ENCODE results near the gene PRSS21. TPM values are rescaled to one million over a fixed set of nuclear protein-coding genes. Genes with fewer than 3 reads are reported as not detected.

Gene PRSS21
- total RNA-seq, 2 experiments from 2014 or later = 11.3 to 12.5 TPM

- ChIA-PET CTCF (interaction anchor here (1.3 kb wide), 1 partner anchor 10 kb away, joined by 3 read pairs; no protein-coding TSS in a partner anchor), POLR2A (no interaction called here)
- Mint-ChIP-seq H3K9me3 (no peaks in the 10 kb centered on the region), H3K27ac (no peak overlapping the region), H3K4me3 (no peak overlapping the region), H3K36me3 (ENCODE audit: low read depth) (no peaks in the 10 kb centered on the region), H3K4me1 (ENCODE audit: low read depth) (no peaks in the 10 kb centered on the region), H3K27me3 (peaks cover 9% of the 10 kb centered on the region)
- intact Hi-C loops (cut with micrococcal nuclease) = no loop called here
- no peak for DNase-seq
- TF ChIP-seq, protein P1, sequence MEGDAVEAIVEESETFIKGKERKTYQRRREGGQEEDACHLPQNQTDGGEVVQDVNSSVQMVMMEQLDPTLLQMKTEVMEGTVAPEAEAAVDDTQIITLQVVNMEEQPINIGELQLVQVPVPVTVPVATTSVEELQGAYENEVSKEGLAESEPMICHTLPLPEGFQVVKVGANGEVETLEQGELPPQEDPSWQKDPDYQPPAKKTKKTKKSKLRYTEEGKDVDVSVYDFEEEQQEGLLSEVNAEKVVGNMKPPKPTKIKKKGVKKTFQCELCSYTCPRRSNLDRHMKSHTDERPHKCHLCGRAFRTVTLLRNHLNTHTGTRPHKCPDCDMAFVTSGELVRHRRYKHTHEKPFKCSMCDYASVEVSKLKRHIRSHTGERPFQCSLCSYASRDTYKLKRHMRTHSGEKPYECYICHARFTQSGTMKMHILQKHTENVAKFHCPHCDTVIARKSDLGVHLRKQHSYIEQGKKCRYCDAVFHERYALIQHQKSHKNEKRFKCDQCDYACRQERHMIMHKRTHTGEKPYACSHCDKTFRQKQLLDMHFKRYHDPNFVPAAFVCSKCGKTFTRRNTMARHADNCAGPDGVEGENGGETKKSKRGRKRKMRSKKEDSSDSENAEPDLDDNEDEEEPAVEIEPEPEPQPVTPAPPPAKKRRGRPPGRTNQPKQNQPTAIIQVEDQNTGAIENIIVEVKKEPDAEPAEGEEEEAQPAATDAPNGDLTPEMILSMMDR (IDR thresholded peaks at IDR 0.05) = no peak
- ATAC-seq = no peak
Observed at GRCh38 chr16:2813771-2814221, 3.2 kb upstream of the PRSS21 start.

- POLR2A ChIA-PET = interaction anchor here (0.6 kb wide), 1 partner anchor 38 kb away, joined by 3 read pairs; no protein-coding TSS in a partner anchor
- no peak for DNase-seq
- TF ChIP-seq, protein P1 (IDR thresholded peaks at IDR 0.05) = no peak
Observed at GRCh38 chr16:2814551-2815298, 2.3 kb upstream of the PRSS21 start.

GRCh38 chr16:2815299-2815771 lies 1.7 kb upstream of the PRSS21 start:
- TF ChIP-seq, protein P1 (IDR thresholded peaks at IDR 0.05) = no peak
- ATAC-seq (no peak), DNase-seq (no peak)
- H3K36me3 Mint-ChIP-seq (ENCODE audit: low read depth) = no peaks in the 10 kb centered on the region
- no peaks in the 10 kb centered on the region for H3K9me3 Mint-ChIP-seq
- H3K27me3 Mint-ChIP-seq = peaks cover 6% of the 10 kb centered on the region
- H3K4me1 Mint-ChIP-seq (ENCODE audit: low read depth) = no peaks in the 10 kb centered on the region
- no peak overlapping the region for H3K4me3 Mint-ChIP-seq
- H3K27ac Mint-ChIP-seq = no peak overlapping the region
- CTCF ChIA-PET = no interaction called here
- POLR2A ChIA-PET = interaction anchor here (0.6 kb wide), 1 partner anchor 39 kb away, joined by 3 read pairs; no protein-coding TSS in a partner anchor
- intact Hi-C loops (cut with micrococcal nuclease) = no loop called here

More at GRCh38 chr16:2814551-2815298, 2.3 kb upstream of the PRSS21 start:
- no peak for ATAC-seq
- Mint-ChIP-seq H3K36me3 (ENCODE audit: low read depth) (no peaks in the 10 kb centered on the region), H3K27me3 (peaks cover 9% of the 10 kb centered on the region), H3K9me3 (no peaks in the 10 kb centered on the region), H3K4me3 (no peak overlapping the region), H3K4me1 (ENCODE audit: low read depth) (no peaks in the 10 kb centered on the region), H3K27ac (no peak overlapping the region)
- intact Hi-C loops (cut with micrococcal nuclease) = no loop called here
- CTCF ChIA-PET = interaction anchor here (1.3 kb wide), 1 partner anchor 9 kb away, joined by 3 read pairs; no protein-coding TSS in a partner anchor

GRCh38 chr16:2817340-2818271 lies 569 bp downstream of the PRSS21 start:
- Mint-ChIP-seq H3K9me3 (no peaks in the 10 kb centered on the region), H3K36me3 (ENCODE audit: low read depth) (no peaks in the 10 kb centered on the region), H3K27ac (no peak overlapping the region), H3K27me3 (peaks cover 1% of the 10 kb centered on the region), H3K4me1 (ENCODE audit: low read depth) (no peaks in the 10 kb centered on the region), H3K4me3 (peak overlapping the region; percentile 49)
- ATAC-seq (no peak), DNase-seq (peak; percentile 22)
- ChIA-PET POLR2A (interaction anchor here (1.2 kb wide), 1 partner anchor 17 kb away, joined by 3 read pairs; no protein-coding TSS in a partner anchor), CTCF (interaction anchor here (1.0 kb wide), 1 partner anchor 50 kb away, joined by 4 read pairs; no protein-coding TSS in a partner anchor)
- intact Hi-C loops (cut with micrococcal nuclease) = no loop called here
- TF ChIP-seq, protein P1 (IDR thresholded peaks at IDR 0.05) = peak; percentile 8

Measured in activated CD8-positive, alpha-beta T cell treated with anti-CD3 and anti-CD28 coated beads for 36 hours (primary cell).